ENCODE results near the gene PGP.

PGP gene

GRCh38 chr16:2233046-2233775 lies 18.6 kb upstream of the PGP start:
- Histone ChIP-seq H3K36me3 (ENCODE audit: insufficient read depth) (0 out of 2 replicates have a peak, but pooled peaks cover 4% of the 10 kb centered on the region), H3K79me2 (ENCODE audit: insufficient read depth, low read depth) (peaks cover under 1% of the 10 kb centered on the region; the same call in 1 of the 2 replicates), H3K27ac (no peak overlapping the region)

GRCh38 chr16:2232094-2232990 lies 17.7 kb upstream of the PGP start:
- Histone ChIP-seq H4K20me1 (ENCODE audit: insufficient read depth) (no peaks in the 10 kb centered on the region), H3K9ac (no peak overlapping the region), H3K36me3 (ENCODE audit: insufficient read depth) (0 out of 2 replicates have a peak, but pooled peaks cover 4% of the 10 kb centered on the region), H3K4me3 (IDR thresholded peaks at IDR 0.05; ENCODE audit: insufficient read depth, low read depth, low read length) (no peak overlapping the region), H3K79me2 (ENCODE audit: insufficient read depth, low read depth) (peaks cover 10% of the 10 kb centered on the region; the same call in 1 of the 2 replicates), H3K27me3 (ENCODE audit: insufficient read depth, low read depth) (no peaks in the 10 kb centered on the region), H3K27ac (no peak overlapping the region), H2AFZ (ENCODE audit: low read depth) (no peak overlapping the region), H3K4me2 (no peak overlapping the region), H3K4me1 (ENCODE audit: low read depth, poor library complexity, severe bottlenecking) (no peaks in the 10 kb centered on the region)
- TF ChIP-seq CTCF (conservative IDR thresholded peaks at IDR 0.05; ENCODE audit: low read depth, low read length), result no peak

More at GRCh38 chr16:2233046-2233775, 18.6 kb upstream of the PGP start:
- no peak overlapping the region for H3K4me3 ChIP-seq (IDR thresholded peaks at IDR 0.05; ENCODE audit: insufficient read depth, low read depth, low read length)
- no peaks in the 10 kb centered on the region for H3K4me1 ChIP-seq (ENCODE audit: low read depth, poor library complexity, severe bottlenecking)
- TF ChIP-seq CTCF (conservative IDR thresholded peaks at IDR 0.05; ENCODE audit: low read depth, low read length), result no peak
- no peaks in the 10 kb centered on the region for H3K27me3 ChIP-seq (ENCODE audit: insufficient read depth, low read depth)
- H4K20me1 ChIP-seq (ENCODE audit: insufficient read depth), result no peaks in the 10 kb centered on the region
- H3K4me2 ChIP-seq, result no peak overlapping the region
- H2AFZ ChIP-seq (ENCODE audit: low read depth), result no peak overlapping the region
- H3K9ac ChIP-seq, result no peak overlapping the region

GRCh38 chr16:2231016-2231931 lies 16.6 kb upstream of the PGP start:
- Histone ChIP-seq H3K27me3 (ENCODE audit: insufficient read depth, low read depth) (no peaks in the 10 kb centered on the region), H3K79me2 (ENCODE audit: insufficient read depth, low read depth) (peaks cover 20% of the 10 kb centered on the region; the same call in 1 of the 2 replicates), H3K9ac (no peak overlapping the region), H3K27ac (no peak overlapping the region), H3K36me3 (ENCODE audit: insufficient read depth) (0 out of 2 replicates have a peak, but pooled peaks cover 4% of the 10 kb centered on the region), H3K4me3 (IDR thresholded peaks at IDR 0.05; ENCODE audit: insufficient read depth, low read depth, low read length) (no peak overlapping the region), H3K4me2 (no peak overlapping the region), H4K20me1 (ENCODE audit: insufficient read depth) (no peaks in the 10 kb centered on the region), H3K4me1 (ENCODE audit: low read depth, poor library complexity, severe bottlenecking) (no peaks in the 10 kb centered on the region), H2AFZ (ENCODE audit: low read depth) (no peak overlapping the region)
- no peak for TF ChIP-seq CTCF (conservative IDR thresholded peaks at IDR 0.05; ENCODE audit: low read depth, low read length)

GRCh38 chr16:2230376-2230775 lies 15.7 kb upstream of the PGP start:
- Histone ChIP-seq H4K20me1 (ENCODE audit: insufficient read depth) (no peaks in the 10 kb centered on the region), H3K36me3 (ENCODE audit: insufficient read depth) (0 out of 2 replicates have a peak, but pooled peaks cover 3% of the 10 kb centered on the region), H3K79me2 (ENCODE audit: insufficient read depth, low read depth) (peaks cover 29% of the 10 kb centered on the region; the same call in 1 of the 2 replicates), H3K9ac (no peak overlapping the region), H3K4me2 (no peak overlapping the region), H3K4me3 (IDR thresholded peaks at IDR 0.05; ENCODE audit: insufficient read depth, low read depth, low read length) (no peak overlapping the region), H3K27me3 (ENCODE audit: insufficient read depth, low read depth) (no peaks in the 10 kb centered on the region), H3K4me1 (ENCODE audit: low read depth, poor library complexity, severe bottlenecking) (no peaks in the 10 kb centered on the region), H3K27ac (no peak overlapping the region), H2AFZ (ENCODE audit: low read depth) (no peak overlapping the region)
- no peak for TF ChIP-seq CTCF (conservative IDR thresholded peaks at IDR 0.05; ENCODE audit: low read depth, low read length)
